ENCODE results near the gene PRKCA. TPM values are rescaled to one million over a fixed set of nuclear protein-coding genes. Genes with fewer than 3 reads are reported as not detected.
A peak's percentile ranks its signal among the peaks of the same experiment; 100 is the strongest.

The PRKCA gene
- total RNA-seq, 1 donor from 2014 or later = 29.0 TPM

DNA sequence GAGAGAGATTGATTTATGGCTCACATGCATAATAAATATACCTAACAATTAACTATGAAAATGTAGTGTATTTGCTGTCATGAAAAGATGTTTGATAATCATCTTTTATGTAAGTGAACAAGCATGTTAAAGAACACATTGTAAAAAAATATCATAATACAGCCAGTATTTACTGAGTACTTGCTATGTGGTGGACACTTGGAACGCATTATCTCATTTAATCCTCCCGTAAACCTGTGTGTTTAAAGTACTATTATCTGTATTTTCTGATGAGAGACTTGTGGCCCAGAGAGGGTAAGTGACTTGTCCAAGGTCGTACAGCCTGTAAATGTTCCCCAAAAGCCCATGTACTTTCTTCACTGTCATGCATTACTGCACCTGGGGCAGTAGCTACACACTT lies 70.7 kb downstream of the PRKCA start:
- Histone ChIP-seq H3K27ac (no peak overlapping the region), H3K27me3 (ENCODE audit: low read depth) (no peaks in the 10 kb centered on the region), H3K4me3 (no peak overlapping the region), H3K9me3 (no peaks in the 10 kb centered on the region), H3K36me3 (no peaks in the 10 kb centered on the region), H3K4me1 (peaks cover 9% of the 10 kb centered on the region)
- no peak for DNase-seq
- ATAC-seq = no peak
- TF ChIP-seq CTCF (IDR thresholded peaks at IDR 0.05) = no peak
- intact Hi-C loops (cut with DNase I) = no loop called here

GRCh38 chr17:66373944-66374817 lies 71.8 kb downstream of the PRKCA start:
- Histone ChIP-seq H3K4me1 (peaks cover 9% of the 10 kb centered on the region), H3K27me3 (ENCODE audit: low read depth) (no peaks in the 10 kb centered on the region), H3K36me3 (no peaks in the 10 kb centered on the region), H3K27ac (no peak overlapping the region), H3K4me3 (no peak overlapping the region), H3K9me3 (no peaks in the 10 kb centered on the region)
- intact Hi-C loops (cut with DNase I) = no loop called here
- ATAC-seq (peak; percentile 82 to 86), DNase-seq (no peak)
- no peak for TF ChIP-seq CTCF (IDR thresholded peaks at IDR 0.05)

DNA sequence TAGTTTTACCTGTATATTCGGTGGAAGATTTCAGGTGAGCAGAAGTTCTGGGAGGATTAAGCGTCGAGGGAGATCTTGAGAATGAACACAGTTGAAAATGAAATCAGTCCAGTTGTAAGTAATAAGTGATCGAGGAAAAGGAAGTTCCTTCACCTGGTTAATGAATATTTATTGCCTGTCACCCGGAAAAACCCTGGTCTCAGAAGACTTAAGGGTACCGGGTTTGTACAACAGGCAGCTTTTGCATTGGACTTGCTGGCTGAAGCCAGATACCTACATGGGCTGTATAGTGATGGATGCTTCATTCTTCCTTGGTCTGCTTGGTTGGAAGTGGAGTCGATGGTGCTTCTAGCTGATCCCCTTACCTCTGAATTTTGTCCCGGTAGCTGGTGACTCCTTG lies 72.7 kb downstream of the PRKCA start:
- TF ChIP-seq CTCF (IDR thresholded peaks at IDR 0.05) = no peak
- no peak overlapping the region for H3K4me3 ChIP-seq
- intact Hi-C loops (cut with DNase I) = no loop called here
- H3K9me3 ChIP-seq = no peaks in the 10 kb centered on the region
- no peak for DNase-seq
- no peak for ATAC-seq
- no peaks in the 10 kb centered on the region for H3K27me3 ChIP-seq (ENCODE audit: low read depth)
- peaks cover 9% of the 10 kb centered on the region for H3K4me1 ChIP-seq
- H3K27ac ChIP-seq = no peak overlapping the region
- no peaks in the 10 kb centered on the region for H3K36me3 ChIP-seq

DNA sequence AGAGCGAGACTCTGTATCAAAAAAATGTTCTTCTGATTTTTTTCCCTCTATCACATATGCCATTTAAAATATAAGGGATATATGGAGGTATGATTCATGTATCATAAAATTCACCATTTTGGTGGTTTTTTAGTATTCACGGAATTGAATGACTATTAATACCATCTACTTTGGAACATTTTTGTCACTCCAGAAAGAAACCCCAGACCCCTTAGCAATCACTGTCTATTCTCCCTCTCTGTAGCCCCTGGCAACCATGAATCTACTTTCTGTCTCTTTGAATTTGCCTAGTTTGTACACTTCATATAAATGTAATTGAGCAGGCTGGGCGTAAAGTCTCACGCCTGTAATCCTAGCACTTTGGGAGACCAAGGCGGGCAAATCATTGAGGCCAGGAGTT lies 75.9 kb downstream of the PRKCA start:
- Histone ChIP-seq H3K9me3 (no peaks in the 10 kb centered on the region), H3K4me3 (no peak overlapping the region), H3K36me3 (no peaks in the 10 kb centered on the region), H3K4me1 (peaks cover 9% of the 10 kb centered on the region), H3K27ac (no peak overlapping the region), H3K27me3 (ENCODE audit: low read depth) (no peaks in the 10 kb centered on the region)
- intact Hi-C loops (cut with DNase I) = no loop called here
- no peak for TF ChIP-seq CTCF (IDR thresholded peaks at IDR 0.05)
- DNase-seq (no peak), ATAC-seq (no peak)

GRCh38 chr17:66379544-66379943 lies 77.1 kb downstream of the PRKCA start:
- no peak for TF ChIP-seq CTCF (IDR thresholded peaks at IDR 0.05)
- ATAC-seq = no peak
- H3K4me1 ChIP-seq = peaks cover 8% of the 10 kb centered on the region
- H3K9me3 ChIP-seq = no peaks in the 10 kb centered on the region
- H3K36me3 ChIP-seq = no peaks in the 10 kb centered on the region
- intact Hi-C loops (cut with DNase I) = no loop called here
- H3K27ac ChIP-seq = no peak overlapping the region
- DNase-seq = no peak
- H3K4me3 ChIP-seq = no peak overlapping the region
- H3K27me3 ChIP-seq (ENCODE audit: low read depth) = no peaks in the 10 kb centered on the region
